GM12875 (cell line): ENCODE results near the gene DPRX.

Experiments used
- H3K4me3 ChIP-seq: one replicate; pipeline ENCODE4 v1.5.1; 2011; ENCODE audit warnings: low read depth, low read length, control low read depth
- TF ChIP-seq, protein P1 (sequence below): IDR thresholded peaks from 2 replicates; pipeline ENCODE4 v1.5.1; 2011; ENCODE audit warnings: low read depth, mild to moderate bottlenecking, control low read depth, inconsistent platforms, low read length, moderate library complexity, borderline replicate concordance; ENCODE audit not compliant: insufficient read depth

The DPRX gene

DNA sequence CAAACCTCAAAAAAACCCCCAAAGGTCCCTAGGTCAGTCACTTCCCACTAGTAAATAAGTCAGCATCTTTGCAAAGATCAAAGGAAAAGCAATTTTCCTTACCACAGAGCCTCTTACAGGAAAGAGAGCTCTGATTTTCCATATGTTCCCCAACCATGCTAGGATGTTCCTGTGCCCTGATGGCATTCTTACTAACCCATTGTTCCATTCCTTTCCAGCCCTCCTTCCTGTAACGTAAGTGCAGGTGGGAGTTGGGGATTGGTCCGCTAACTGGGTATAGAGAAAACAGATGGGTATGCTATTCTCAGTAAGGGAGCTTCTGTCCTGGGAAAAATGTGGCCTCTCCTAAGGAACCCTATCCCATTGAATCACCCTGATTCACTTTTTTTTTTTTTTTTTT lies 14.3 kb downstream of the DPRX start:
- no peak overlapping the region for H3K4me3 ChIP-seq
- TF ChIP-seq, protein P1, sequence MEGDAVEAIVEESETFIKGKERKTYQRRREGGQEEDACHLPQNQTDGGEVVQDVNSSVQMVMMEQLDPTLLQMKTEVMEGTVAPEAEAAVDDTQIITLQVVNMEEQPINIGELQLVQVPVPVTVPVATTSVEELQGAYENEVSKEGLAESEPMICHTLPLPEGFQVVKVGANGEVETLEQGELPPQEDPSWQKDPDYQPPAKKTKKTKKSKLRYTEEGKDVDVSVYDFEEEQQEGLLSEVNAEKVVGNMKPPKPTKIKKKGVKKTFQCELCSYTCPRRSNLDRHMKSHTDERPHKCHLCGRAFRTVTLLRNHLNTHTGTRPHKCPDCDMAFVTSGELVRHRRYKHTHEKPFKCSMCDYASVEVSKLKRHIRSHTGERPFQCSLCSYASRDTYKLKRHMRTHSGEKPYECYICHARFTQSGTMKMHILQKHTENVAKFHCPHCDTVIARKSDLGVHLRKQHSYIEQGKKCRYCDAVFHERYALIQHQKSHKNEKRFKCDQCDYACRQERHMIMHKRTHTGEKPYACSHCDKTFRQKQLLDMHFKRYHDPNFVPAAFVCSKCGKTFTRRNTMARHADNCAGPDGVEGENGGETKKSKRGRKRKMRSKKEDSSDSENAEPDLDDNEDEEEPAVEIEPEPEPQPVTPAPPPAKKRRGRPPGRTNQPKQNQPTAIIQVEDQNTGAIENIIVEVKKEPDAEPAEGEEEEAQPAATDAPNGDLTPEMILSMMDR, result no peak

DNA sequence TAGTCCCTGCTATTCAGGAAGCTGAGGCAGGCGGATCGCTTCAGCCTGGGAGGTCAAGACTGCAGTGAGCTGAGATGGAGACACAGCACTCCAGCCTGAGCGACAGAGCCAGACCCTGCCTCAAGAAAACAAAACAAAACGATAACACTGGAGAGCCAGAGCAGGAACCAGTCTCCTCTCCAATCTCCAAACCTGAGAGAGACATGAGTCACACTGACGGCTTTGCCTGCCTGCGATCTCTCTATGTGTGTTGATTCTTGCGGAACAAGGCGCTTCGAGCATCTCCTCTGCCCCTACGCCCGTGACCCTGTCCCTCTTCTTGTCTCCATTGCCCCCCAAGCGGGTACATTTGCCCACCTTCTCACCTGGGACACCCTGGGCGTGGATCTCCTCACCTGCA lies 15.6 kb downstream of the DPRX start:
- TF ChIP-seq, protein P1, result no peak
- no peak overlapping the region for H3K4me3 ChIP-seq

DNA sequence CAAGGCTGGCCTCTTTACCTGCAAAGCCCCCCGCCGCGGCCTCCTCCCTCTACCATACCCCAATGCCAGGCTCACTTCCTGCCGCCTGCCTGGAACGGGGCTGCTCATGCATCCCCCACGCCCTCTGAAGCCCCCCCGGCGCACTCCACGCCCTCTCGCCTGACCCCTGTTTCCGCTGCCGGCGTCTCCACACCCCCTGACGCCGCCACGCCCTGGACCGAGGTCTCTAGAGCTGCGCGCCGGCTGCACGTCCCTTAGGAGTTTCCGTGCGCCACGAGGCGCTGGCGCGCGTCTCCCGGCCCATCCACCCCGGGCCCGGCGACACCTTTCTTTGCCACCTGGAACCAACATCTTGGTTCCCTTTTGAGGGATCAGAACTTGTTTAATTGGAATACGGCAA lies 16.0 kb downstream of the DPRX start:
- TF ChIP-seq, protein P1, result no peak
- H3K4me3 ChIP-seq, result no peak overlapping the region

DNA sequence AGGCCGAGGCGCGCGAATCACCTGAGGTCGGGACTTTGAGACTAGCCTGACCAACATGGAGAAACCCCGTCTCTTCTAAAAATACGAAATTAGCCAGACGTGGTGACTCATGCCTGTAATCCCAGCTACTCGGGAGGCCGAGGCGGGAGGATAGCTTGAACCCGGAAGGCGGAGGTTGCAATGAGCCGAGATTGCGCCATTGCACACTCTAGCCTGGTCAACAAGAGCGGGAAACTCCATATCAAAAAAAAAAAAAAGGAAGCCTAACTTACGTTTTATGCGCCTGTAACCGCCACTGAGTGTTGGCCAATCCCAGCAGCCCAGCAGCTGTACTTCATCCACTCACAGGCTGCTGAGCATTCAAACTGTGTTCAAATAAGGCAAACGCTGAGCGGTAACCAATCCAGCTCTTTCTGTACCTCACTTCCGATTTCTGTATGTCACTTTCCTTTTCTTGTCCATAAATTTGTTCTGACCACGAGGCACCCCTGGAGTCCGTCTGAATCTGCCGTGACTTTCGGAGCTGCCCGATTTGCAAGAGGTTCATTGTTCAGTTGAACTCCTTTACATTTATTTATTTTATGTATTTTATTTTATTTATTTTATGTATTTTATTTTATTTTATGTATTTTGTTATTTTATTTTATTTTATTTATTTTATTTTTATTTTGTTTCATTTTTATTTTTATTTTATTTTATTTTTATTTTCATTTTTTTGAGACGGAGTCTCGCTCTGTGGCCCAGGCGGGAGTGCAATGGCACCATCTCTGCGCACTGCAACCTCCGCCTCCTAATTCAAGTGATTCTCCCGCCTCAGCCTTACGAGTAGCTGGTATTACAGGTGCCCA lies 18.2 kb downstream of the DPRX start:
- TF ChIP-seq, protein P1, result no peak
- no peak overlapping the region for H3K4me3 ChIP-seq

DNA sequence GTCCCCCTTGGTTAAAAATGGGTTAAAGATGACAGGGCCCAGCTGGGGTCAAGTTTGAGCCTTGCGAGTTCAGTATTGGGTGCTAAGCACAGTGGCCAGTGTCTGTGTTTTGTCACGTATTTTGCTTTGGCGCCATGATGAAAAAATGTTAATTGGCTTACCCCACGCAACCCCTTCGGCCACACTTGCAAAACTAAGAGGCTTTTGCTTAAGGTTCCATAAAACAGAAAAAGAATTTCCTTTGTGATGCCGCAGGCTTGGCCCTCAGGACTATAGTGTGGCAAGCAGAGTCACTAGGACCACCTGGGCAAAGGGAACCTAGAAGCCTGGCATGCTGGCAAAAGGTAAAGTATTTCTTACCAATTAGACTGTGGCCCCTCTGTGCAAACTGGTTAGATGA lies 20.7 kb downstream of the DPRX start:
- no peak overlapping the region for H3K4me3 ChIP-seq
- TF ChIP-seq, protein P1, result no peak

DNA sequence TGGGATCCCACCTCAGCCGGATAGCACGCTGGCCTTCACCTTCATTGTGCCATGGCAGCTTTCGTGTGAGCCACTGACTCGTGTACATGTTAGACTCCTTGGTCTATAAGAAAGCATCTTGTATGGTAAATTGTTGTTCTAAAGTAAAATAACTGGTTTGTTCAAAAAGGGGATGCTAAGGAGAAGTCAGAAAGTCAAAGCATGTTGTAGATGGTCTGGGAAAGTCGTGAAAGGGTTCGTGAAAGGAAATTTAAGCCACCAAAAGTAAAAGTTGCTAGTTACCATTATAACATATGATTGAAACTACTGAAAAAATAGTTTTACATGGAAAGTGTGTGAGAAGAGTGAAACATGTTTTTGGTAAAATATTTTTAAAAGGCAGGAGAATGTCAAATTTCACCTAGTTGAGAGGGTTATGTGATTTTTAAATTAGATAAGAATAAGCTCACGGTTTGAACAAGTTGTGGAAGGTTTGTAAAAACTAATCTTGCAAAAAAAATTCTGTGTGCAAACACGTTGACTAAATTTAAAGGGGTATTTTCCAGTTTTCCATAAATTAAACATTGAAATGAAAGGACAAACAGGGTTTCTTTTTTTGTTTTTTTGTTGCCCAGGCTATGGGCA lies 23.4 kb downstream of the DPRX start:
- H3K4me3 ChIP-seq, result no peak overlapping the region
- TF ChIP-seq, protein P1, result no peak

DNA sequence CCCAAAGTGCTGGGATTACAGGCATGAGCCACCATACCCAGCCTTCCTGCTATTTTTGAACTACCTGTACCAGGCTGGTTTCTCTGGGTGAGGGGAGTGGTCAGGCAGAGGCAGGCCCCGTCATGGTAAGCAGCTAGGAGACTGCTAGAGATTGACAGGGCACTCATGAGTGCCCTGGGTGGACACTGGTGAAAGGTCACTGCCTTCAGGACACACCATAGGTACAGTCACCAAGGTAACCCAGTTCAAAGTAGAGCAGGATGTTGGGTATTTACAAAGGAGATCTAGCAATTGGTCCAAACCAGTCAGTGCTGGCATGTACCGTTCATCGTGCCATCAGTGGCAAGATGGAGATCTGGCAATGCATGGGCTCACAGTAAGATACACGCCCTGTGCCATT lies 25.5 kb downstream of the DPRX start:
- no peak overlapping the region for H3K4me3 ChIP-seq
- TF ChIP-seq, protein P1, result no peak
